Epithelial cell of proximal tubule (primary cell): Measurements from ENCODE around the gene GRM7. TPM values are rescaled to one million over a fixed set of nuclear protein-coding genes. Genes with fewer than 3 reads are reported as not detected.
A peak's percentile ranks its signal among the peaks of the same experiment; 100 is the strongest.

ENCODE experiments used
- DNase-seq: peaks from one replicate; pipeline ENCODE4 v3.0.0-alpha.2; 2011; ENCODE audit warnings: low read depth
- H3K4me3 ChIP-seq: 2 replicates; pipeline ENCODE4 v1.5.1; 2011; ENCODE audit warnings: low read depth, mild to moderate bottlenecking, low read length
- CTCF ChIP-seq: conservative IDR thresholded peaks from 2 replicates; pipeline ENCODE4 v1.5.1; 2012; ENCODE audit warnings: low read depth, mild to moderate bottlenecking, low read length
- total RNA-seq: library from RNA; depleted of rRNA; stranded (reverse); fragments of >200 nt; gene quantifications from 2 replicates; pipeline ENCODE4 v1.2.3, GENCODE V29; 2015

The GRM7 gene
- total RNA-seq, 1 donor from 2014 or later, result not detected

DNA sequence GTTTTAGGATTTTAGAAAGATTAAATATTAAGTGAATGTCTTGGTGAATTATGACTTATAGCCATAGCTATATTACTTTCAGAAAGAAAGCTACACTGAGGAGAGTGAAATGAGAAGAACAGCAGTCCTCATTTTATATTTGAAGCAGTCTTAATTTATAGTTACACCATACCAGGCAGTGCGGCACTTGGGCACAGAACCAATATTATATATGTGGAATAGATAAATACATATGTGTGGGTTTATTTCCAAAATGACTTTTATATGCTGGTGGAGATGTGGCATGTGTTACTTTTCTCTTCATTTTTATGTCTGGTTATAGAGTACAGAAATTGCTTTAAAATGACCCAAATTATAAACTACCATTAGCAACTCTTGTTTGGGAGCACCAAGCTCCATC is 759.5 kb downstream of the GRM7 start:
- DNase-seq, result no peak
- TF ChIP-seq CTCF, result no peak
- H3K4me3 ChIP-seq, result no peak overlapping the region

DNA sequence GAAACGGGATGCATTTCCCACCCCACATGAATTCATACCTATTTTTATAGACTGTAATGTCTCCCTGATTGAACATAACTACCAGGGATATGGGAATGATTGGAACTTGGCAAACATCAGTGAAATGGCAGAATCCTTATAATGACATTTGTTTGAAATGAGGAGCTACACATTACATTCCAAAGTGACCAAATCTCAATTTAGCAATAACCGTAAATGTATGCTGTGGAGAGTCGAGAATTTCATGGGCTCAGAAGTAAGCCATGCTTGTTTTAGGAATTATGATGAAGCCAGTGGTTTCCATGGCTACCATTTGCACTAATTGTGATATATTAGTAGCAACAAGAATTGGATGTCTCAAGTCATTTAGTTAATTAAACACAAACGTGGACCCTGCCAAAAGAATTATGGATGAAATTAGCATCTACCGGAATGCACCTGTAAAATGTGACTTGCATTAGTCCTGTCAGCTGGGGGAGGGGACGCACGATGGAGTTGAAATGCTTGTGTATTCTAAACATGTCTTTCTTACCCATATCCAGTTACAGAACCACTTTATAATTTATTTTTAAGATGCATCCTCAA is 760.2 kb downstream of the GRM7 start:
- no peak overlapping the region for H3K4me3 ChIP-seq
- no peak for DNase-seq
- TF ChIP-seq CTCF, result no peak

DNA sequence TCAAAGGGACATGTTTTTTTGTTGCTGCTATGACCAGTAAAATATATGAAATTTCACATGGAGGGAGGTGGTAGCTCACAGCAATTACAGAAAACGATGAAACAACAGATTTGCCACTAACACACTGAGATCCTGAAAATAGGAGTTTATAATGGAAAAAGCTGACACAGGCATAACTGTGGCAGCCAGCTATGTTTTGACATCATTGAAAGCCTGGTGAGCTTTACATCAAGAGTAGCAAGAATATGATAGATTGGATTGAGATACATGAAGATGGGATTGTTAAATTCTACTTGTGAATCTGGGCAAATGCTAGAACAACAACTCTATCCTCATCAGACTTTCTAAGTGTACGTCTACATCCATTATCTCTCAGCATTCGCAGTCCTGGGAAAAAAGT is 760.7 kb downstream of the GRM7 start:
- no peak for TF ChIP-seq CTCF
- no peak for DNase-seq
- H3K4me3 ChIP-seq, result no peak overlapping the region

GRCh38 chr3:7625021-7625420 is 764.1 kb downstream of the GRM7 start:
- peak; percentile 13 for DNase-seq
- no peak for TF ChIP-seq CTCF
- no peak overlapping the region for H3K4me3 ChIP-seq

- TF ChIP-seq CTCF, result no peak
- no peak overlapping the region for H3K4me3 ChIP-seq
- DNase-seq, result no peak
Measured at GRCh38 chr3:7630351-7630911, 769.5 kb downstream of the GRM7 start.

DNA sequence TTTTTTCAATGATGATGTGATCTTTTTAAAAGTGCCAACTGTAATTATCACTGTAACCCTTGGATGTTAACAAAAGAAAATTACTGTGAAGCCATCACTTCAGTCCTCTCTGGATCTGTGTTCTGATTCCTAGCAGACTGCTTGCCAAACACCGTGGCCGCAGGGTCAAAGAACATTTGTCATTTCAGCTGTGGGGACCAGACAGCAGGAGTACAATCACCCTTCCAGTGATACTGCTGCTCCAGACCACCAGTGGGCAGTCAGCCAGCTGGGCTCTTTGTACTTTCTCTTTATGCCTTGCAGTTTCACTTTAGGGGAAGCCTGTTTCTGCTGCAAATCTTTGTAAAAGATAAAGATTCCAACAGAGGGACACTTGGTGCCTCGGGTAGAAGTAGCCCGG is 770.0 kb downstream of the GRM7 start:
- H3K4me3 ChIP-seq, result no peak overlapping the region
- no peak for DNase-seq
- TF ChIP-seq CTCF, result peak; percentile 14

DNA sequence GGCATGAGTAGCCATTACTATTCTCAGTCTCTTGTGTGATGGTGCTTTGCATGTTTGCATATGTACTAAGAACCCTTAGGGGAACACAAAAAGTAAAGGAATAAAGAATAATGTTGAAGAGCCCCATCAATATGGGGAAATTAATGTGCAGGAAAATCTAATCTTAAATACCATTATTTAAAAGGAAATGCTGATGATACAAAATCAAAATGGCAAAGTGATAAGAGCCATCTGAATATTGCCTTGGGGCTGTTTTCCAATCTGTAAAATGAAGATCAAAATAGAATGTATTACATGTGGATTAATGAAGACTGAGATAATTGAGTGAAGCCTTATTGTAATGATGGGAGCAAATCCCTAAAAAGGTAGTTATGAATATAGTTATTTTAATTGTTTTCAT is 771.4 kb downstream of the GRM7 start:
- no peak for DNase-seq
- TF ChIP-seq CTCF, result no peak
- no peak overlapping the region for H3K4me3 ChIP-seq
